Choroid plexus epithelial cell (primary cell): ENCODE results near the gene LYPD6B.
A peak's percentile ranks its signal among the peaks of the same experiment; 100 is the strongest.

ENCODE experiments used
- DNase-seq: peaks from one replicate; pipeline ENCODE4 v3.0.0-alpha.2; 2010; ENCODE audit warnings: low read depth
- H3K4me3 ChIP-seq: 2 replicates; pipeline ENCODE4 v1.5.1; 2011; ENCODE audit warnings: low read depth, mild to moderate bottlenecking, control low read depth, low read length, moderate library complexity
- TF ChIP-seq, protein P1 (sequence below): conservative IDR thresholded peaks from 2 replicates; pipeline ENCODE4 v1.5.1; 2011; ENCODE audit warnings: low read depth, mild to moderate bottlenecking, control low read depth, inconsistent platforms, low read length, moderate library complexity

Gene LYPD6B

DNA sequence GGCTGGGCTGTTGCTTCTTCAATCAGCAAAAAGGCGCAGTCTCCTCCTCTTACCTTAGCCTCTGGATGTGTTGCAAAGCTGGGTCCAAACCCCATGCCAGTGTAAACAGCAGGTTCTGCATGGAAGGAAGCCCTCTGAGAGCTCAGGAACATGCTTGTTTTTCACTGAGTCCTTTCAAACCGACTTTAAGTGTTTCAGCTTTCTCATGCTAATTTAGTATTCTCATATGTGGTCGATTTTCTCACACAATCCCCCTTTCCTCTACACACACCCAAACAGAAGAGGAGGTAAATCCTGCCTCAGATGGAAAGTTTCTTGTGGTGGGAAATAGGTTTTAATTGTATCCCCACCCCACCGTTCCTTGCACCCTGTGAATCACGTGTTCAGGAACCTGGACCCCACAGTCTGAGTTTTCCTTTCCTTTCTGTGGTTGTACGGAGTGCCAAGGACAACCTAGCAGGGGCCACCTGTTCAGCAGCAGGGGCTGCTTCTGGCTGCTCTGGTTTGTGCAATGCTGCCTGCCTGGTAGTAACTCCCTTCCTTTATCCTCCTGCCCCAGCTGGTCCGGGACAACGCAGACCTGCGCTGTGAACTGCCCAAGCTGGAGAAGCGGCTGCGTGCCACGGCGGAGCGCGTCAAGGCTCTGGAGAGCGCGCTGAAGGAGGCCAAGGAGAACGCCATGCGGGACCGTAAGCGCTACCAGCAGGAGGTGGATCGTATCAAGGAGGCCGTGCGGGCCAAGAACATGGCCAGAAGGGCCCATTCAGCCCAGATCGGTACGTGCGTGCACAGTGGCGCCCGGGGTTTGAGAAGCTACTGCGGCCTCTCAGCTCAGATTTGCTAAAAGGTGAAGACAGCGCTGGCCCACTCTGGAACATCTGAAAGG is 28.7 kb upstream of the LYPD6B start:
- H3K4me3 ChIP-seq = no peak overlapping the region
- DNase-seq = no peak
- TF ChIP-seq, protein P1, sequence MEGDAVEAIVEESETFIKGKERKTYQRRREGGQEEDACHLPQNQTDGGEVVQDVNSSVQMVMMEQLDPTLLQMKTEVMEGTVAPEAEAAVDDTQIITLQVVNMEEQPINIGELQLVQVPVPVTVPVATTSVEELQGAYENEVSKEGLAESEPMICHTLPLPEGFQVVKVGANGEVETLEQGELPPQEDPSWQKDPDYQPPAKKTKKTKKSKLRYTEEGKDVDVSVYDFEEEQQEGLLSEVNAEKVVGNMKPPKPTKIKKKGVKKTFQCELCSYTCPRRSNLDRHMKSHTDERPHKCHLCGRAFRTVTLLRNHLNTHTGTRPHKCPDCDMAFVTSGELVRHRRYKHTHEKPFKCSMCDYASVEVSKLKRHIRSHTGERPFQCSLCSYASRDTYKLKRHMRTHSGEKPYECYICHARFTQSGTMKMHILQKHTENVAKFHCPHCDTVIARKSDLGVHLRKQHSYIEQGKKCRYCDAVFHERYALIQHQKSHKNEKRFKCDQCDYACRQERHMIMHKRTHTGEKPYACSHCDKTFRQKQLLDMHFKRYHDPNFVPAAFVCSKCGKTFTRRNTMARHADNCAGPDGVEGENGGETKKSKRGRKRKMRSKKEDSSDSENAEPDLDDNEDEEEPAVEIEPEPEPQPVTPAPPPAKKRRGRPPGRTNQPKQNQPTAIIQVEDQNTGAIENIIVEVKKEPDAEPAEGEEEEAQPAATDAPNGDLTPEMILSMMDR = no peak

DNA sequence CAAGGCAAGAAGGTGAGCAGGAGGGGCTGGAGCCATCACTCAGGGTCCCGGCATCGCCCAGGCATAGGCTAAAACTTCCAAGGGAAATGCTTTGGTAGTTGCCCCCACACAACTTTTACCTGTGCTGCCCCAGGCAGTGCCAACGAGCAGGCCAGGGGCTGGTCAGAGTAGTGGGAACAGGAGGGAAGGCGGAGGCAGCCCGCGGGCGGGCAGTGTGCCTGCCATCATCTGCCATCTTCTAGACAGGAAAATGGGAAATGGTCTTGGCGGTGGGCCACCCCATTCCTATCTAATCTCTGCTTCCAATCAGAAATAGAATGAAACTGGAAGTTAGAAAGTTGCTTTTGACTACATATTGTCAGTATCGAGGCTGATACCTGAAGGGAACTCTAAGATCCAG is 26.0 kb upstream of the LYPD6B start:
- no peak overlapping the region for H3K4me3 ChIP-seq
- no peak for DNase-seq
- TF ChIP-seq, protein P1 = no peak

DNA sequence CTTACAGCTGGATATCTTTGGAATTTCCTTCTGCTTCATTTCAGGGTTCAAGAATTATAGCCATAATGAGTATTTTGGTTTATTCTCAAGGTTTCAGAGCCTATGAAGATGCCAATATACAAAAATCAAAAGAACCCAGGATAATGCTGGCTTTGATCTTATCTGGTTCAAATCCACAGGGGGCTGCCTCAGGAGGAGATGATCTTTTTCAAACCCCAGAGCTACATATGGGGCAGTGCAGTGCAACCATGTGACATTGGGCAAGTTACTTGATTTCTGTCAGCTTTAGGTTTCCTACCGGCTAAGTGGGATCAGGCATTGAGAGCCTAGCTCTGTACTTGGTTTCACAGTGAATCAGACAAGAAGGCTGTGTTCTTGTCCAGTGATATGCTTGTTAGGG is 23.0 kb upstream of the LYPD6B start:
- no peak overlapping the region for H3K4me3 ChIP-seq
- no peak for DNase-seq
- TF ChIP-seq, protein P1 = no peak

DNA sequence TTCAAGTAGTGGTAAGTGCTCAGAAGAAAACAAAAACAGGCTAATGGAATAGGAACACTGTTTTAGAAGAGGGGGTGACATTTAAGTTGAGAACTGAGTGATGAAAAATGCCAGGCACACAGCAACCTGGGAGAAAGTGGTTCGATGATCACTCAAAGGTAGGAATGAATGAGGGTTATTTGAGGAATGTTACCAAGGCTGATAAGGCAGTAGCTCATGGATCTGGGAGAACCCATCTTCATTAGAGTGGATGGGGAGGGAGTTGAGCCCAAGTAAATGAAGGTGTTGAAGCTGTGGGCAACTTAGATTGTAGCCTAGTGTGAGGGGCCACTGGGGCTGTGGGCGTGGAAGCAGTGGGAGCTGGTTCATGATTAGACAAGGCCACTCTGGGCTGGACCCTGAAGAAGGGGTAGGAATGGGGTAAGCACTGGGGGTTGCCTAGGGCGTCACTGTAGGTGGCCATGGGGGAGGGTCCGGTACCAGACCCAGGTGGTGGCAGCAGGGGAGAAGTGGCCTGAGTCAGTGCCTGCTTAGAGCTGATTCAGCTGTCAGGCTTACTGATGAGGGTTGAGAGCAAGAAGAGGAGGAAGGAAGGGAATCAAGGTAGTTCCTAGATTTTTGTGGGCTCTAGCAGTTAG is 22.5 kb upstream of the LYPD6B start:
- no peak for DNase-seq
- TF ChIP-seq, protein P1 = no peak
- no peak overlapping the region for H3K4me3 ChIP-seq

DNA sequence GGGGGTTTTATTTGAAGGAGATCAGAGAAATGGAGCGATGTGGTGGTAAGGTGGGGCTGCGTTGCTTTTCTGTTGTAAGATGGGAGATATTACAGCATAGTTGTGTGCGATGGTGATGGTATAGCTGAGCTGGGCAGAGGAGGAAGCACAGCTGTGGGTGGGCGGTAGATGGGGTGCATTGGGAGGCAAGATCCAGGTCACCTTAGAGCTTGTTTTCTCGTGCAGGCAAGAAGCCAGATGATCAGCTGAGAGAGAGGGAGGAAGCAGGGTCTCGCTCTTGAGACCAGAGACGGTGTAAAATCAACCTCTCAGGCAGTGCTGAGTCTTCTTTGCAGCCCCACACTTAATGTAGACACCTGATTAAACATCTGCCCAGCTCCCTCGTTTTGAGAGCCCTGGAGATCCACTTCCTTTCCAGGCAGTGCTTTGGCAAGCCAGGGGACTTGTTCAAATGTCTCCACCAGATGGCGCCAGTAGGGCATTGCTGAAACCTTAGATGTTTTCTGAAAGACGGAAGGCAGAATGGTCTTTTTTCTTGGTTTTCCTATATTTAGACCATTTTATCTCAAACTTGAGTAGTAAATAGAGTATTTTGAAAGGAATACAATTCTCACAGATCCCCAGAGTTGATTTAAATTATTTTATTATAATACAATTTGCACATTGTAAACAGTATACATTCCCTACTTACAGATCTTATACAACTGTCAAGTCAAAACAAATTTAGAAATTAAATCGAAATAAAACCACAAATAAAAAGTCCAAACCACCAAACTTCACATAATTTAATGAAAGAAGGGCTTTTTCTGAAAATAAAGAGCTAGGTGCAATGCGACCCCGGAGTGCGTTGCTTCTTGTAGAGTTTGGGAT is 21.1 kb upstream of the LYPD6B start:
- no peak overlapping the region for H3K4me3 ChIP-seq
- TF ChIP-seq, protein P1 = peak; percentile 96
- DNase-seq = peak; percentile 89

DNA sequence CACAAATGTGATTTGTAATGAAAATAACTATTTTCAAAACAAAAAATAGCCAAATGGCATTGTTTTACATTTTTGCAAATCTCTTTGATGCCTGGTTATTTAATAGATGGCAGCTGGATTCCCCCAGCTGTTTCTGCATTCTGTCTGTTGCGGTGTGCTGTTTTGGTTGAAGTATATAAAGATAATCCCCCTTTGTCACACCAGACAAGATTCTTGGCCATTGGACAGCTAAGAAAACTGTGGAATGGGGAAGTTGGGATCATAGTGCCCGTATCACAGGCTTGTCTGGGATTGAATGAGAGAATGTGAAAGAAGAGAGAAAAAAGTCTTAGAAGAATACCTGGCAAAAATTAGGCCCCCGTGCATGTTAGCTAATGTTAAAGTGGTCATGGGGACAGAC is 19.5 kb upstream of the LYPD6B start:
- TF ChIP-seq, protein P1 = no peak
- DNase-seq = no peak
- H3K4me3 ChIP-seq = no peak overlapping the region
